Measurements from ENCODE around the gene NHLH1. TPM values are rescaled to one million over a fixed set of nuclear protein-coding genes. Genes with fewer than 3 reads are reported as not detected.
A peak's percentile ranks its signal among the peaks of the same experiment; 100 is the strongest.

Gene NHLH1
- total RNA-seq, 3 donors from 2014 or later, result 0.30 to 0.45 (median 0.33) TPM

GRCh38 chr1:160363951-160364735 is 2.7 kb upstream of the NHLH1 start:
- DNase-seq (no peak), ATAC-seq (no peak)
- no peaks in the 10 kb centered on the region for H3K27me3 Mint-ChIP-seq (ENCODE audit: low read depth)
- H3K9me3 Mint-ChIP-seq, result no peaks in the 10 kb centered on the region
- H3K4me1 Mint-ChIP-seq (ENCODE audit: low read depth), result peaks cover 2% of the 10 kb centered on the region
- H3K4me3 Mint-ChIP-seq, result no peak overlapping the region
- H3K36me3 Mint-ChIP-seq (ENCODE audit: insufficient read depth), result peaks cover 9% of the 10 kb centered on the region

- Mint-ChIP-seq H3K4me1 (ENCODE audit: low read depth) (peaks cover 2% of the 10 kb centered on the region), H3K9me3 (no peaks in the 10 kb centered on the region), H3K27me3 (ENCODE audit: low read depth) (no peaks in the 10 kb centered on the region), H3K36me3 (ENCODE audit: insufficient read depth) (peaks cover 4% of the 10 kb centered on the region), H3K4me3 (no peak overlapping the region)
- DNase-seq (no peak), ATAC-seq (no peak)
These were observed 1.5 kb upstream of the NHLH1 start for GRCh38 chr1:160365325-160365724.

GRCh38 chr1:160367516-160367900 is 637 bp downstream of the NHLH1 start:
- Mint-ChIP-seq H3K9me3 (no peaks in the 10 kb centered on the region), H3K36me3 (ENCODE audit: insufficient read depth) (no peaks in the 10 kb centered on the region), H3K27me3 (ENCODE audit: low read depth) (no peaks in the 10 kb centered on the region), H3K4me1 (ENCODE audit: low read depth) (no peaks in the 10 kb centered on the region), H3K4me3 (no peak overlapping the region)
- no peak for DNase-seq
- ATAC-seq, result no peak

- Mint-ChIP-seq H3K9me3 (no peaks in the 10 kb centered on the region), H3K4me1 (ENCODE audit: low read depth) (no peaks in the 10 kb centered on the region), H3K27me3 (ENCODE audit: low read depth) (no peaks in the 10 kb centered on the region), H3K4me3 (no peak overlapping the region), H3K36me3 (ENCODE audit: insufficient read depth) (no peaks in the 10 kb centered on the region)
- DNase-seq (no peak), ATAC-seq (no peak)
These were observed 1.4 kb downstream of the NHLH1 start for GRCh38 chr1:160367934-160368923.

- Mint-ChIP-seq H3K4me3 (no peak overlapping the region), H3K9me3 (no peaks in the 10 kb centered on the region), H3K4me1 (ENCODE audit: low read depth) (no peaks in the 10 kb centered on the region), H3K36me3 (ENCODE audit: insufficient read depth) (no peaks in the 10 kb centered on the region), H3K27me3 (ENCODE audit: low read depth) (no peaks in the 10 kb centered on the region)
- DNase-seq (no peak), ATAC-seq (no peak)
These were observed 2.2 kb downstream of the NHLH1 start for GRCh38 chr1:160369087-160369486.

- Mint-ChIP-seq H3K9me3 (no peaks in the 10 kb centered on the region), H3K4me1 (ENCODE audit: low read depth) (peaks cover 5% of the 10 kb centered on the region), H3K4me3 (no peak overlapping the region), H3K27me3 (ENCODE audit: low read depth) (no peaks in the 10 kb centered on the region), H3K36me3 (ENCODE audit: insufficient read depth) (no peaks in the 10 kb centered on the region)
- ATAC-seq (no peak), DNase-seq (no peak)
These were observed 3.9 kb downstream of the NHLH1 start for GRCh38 chr1:160370561-160371345.

GRCh38 chr1:160371346-160371631 is 4.4 kb downstream of the NHLH1 start:
- Mint-ChIP-seq H3K4me1 (ENCODE audit: low read depth) (peaks cover 10% of the 10 kb centered on the region), H3K9me3 (no peaks in the 10 kb centered on the region), H3K4me3 (no peak overlapping the region), H3K36me3 (ENCODE audit: insufficient read depth) (no peaks in the 10 kb centered on the region), H3K27me3 (ENCODE audit: low read depth) (no peaks in the 10 kb centered on the region)
- ATAC-seq, result no peak
- DNase-seq, result no peak

- no peak for ATAC-seq
- H3K4me3 Mint-ChIP-seq, result no peak overlapping the region
- H3K36me3 Mint-ChIP-seq (ENCODE audit: insufficient read depth), result no peaks in the 10 kb centered on the region
- DNase-seq, result no peak
- no peaks in the 10 kb centered on the region for H3K27me3 Mint-ChIP-seq (ENCODE audit: low read depth)
- H3K9me3 Mint-ChIP-seq, result no peaks in the 10 kb centered on the region
- H3K4me1 Mint-ChIP-seq (ENCODE audit: low read depth), result peaks cover 12% of the 10 kb centered on the region
These were observed 4.9 kb downstream of the NHLH1 start for GRCh38 chr1:160371756-160372155.

- no peaks in the 10 kb centered on the region for H3K9me3 Mint-ChIP-seq
- H3K4me1 Mint-ChIP-seq (ENCODE audit: low read depth), result peaks cover 12% of the 10 kb centered on the region
- ATAC-seq (no peak), DNase-seq (no peak)
- H3K36me3 Mint-ChIP-seq (ENCODE audit: insufficient read depth), result no peaks in the 10 kb centered on the region
- H3K4me3 Mint-ChIP-seq, result no peak overlapping the region
- H3K27me3 Mint-ChIP-seq (ENCODE audit: low read depth), result no peaks in the 10 kb centered on the region
These were observed 6.8 kb downstream of the NHLH1 start for GRCh38 chr1:160373696-160374095.

GRCh38 chr1:160374306-160375110 is 7.6 kb downstream of the NHLH1 start:
- H3K4me3 Mint-ChIP-seq, result no peak overlapping the region
- no peaks in the 10 kb centered on the region for H3K27me3 Mint-ChIP-seq (ENCODE audit: low read depth)
- peaks cover 12% of the 10 kb centered on the region for H3K4me1 Mint-ChIP-seq (ENCODE audit: low read depth)
- no peaks in the 10 kb centered on the region for H3K36me3 Mint-ChIP-seq (ENCODE audit: insufficient read depth)
- H3K9me3 Mint-ChIP-seq, result no peaks in the 10 kb centered on the region
- no peak for ATAC-seq
- DNase-seq, result no peak

- Mint-ChIP-seq H3K4me1 (ENCODE audit: low read depth) (peaks cover 12% of the 10 kb centered on the region), H3K36me3 (ENCODE audit: insufficient read depth) (no peaks in the 10 kb centered on the region), H3K27me3 (ENCODE audit: low read depth) (no peaks in the 10 kb centered on the region), H3K4me3 (no peak overlapping the region), H3K9me3 (no peaks in the 10 kb centered on the region)
- DNase-seq, result no peak
- peak; percentile 43 to 51 for ATAC-seq
These were observed 9.1 kb downstream of the NHLH1 start for GRCh38 chr1:160375788-160376524.

GRCh38 chr1:160376525-160377131 is 9.8 kb downstream of the NHLH1 start:
- Mint-ChIP-seq H3K27me3 (ENCODE audit: low read depth) (no peaks in the 10 kb centered on the region), H3K9me3 (no peaks in the 10 kb centered on the region), H3K4me1 (ENCODE audit: low read depth) (peaks cover 12% of the 10 kb centered on the region), H3K36me3 (ENCODE audit: insufficient read depth) (no peaks in the 10 kb centered on the region), H3K4me3 (no peak overlapping the region)
- ATAC-seq (peak; percentile 77 to 81), DNase-seq (no peak)
